ENCODE results near the gene HVCN1. TPM values are rescaled to one million over a fixed set of nuclear protein-coding genes. Genes with fewer than 3 reads are reported as not detected.
A peak's percentile ranks its signal among the peaks of the same experiment; 100 is the strongest.

The HVCN1 gene
- total and polyA plus RNA-seq, 2 donors from 2014 or later = 4.7 to 7.1 TPM

DNA sequence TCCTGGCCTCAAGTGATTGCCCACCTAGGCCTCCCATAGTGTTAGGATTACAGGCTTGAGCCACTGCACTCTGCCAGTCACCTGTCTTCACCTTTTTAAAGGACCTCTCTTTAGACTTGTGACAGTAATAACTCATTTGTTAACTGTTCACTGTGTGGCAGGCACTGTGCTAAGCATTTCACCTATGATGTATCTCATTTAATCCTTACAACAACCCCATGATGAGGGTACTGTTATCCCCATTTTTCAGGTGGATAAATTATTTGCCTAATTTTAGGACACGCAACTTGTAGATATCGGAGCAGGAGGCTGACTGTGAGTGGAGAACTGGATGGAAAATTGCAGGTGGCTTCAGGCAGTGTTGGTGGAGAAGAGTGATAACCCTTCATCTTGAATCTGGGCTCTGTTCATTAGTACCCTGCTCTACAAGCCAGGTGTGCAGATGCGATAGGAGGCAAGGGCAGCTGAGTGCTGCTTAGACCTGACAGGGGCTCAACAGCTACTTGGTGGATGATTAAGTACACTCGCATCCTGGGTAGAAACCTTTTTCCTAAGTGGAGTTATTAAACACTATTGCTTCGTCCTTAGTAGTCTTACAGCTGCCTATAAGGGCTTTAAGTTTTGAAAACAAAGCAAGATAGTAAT is 72.3 kb downstream of the HVCN1 start:
- intact Hi-C loops (cut with DNase I) = no loop called here
- H3K27me3 ChIP-seq (ENCODE audit: control insufficient read depth, insufficient read depth, low read length) = no peaks in the 10 kb centered on the region
- TF ChIP-seq, protein P1, sequence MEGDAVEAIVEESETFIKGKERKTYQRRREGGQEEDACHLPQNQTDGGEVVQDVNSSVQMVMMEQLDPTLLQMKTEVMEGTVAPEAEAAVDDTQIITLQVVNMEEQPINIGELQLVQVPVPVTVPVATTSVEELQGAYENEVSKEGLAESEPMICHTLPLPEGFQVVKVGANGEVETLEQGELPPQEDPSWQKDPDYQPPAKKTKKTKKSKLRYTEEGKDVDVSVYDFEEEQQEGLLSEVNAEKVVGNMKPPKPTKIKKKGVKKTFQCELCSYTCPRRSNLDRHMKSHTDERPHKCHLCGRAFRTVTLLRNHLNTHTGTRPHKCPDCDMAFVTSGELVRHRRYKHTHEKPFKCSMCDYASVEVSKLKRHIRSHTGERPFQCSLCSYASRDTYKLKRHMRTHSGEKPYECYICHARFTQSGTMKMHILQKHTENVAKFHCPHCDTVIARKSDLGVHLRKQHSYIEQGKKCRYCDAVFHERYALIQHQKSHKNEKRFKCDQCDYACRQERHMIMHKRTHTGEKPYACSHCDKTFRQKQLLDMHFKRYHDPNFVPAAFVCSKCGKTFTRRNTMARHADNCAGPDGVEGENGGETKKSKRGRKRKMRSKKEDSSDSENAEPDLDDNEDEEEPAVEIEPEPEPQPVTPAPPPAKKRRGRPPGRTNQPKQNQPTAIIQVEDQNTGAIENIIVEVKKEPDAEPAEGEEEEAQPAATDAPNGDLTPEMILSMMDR (IDR thresholded peaks at IDR 0.05; ENCODE audit: borderline replicate concordance, extremely low read depth, insufficient read depth) = no peak
- no peak for FAIRE-seq
- H3K9me3 ChIP-seq (ENCODE audit: control insufficient read depth in 2 of 3, insufficient read depth in 1 of 3, low read length in 3 of 3) = no peaks in the 10 kb centered on the region
- H3K4me1 ChIP-seq (ENCODE audit: control insufficient read depth in 2 of 3, insufficient read depth in 2 of 3, low read depth in 1 of 3, low read length in 3 of 3) = peaks cover 0 to 4% (median 0%) of the 10 kb centered on the region in 3 donors
- no peak overlapping the region for H3K4me3 ChIP-seq (ENCODE audit: low read length in 3 of 3)
- H3K36me3 ChIP-seq (ENCODE audit: control insufficient read depth in 2 of 3, insufficient read depth in 3 of 3, low read length in 3 of 3) = peaks cover 0 to 4% (median 0%) of the 10 kb centered on the region in 3 donors
- no peak for DNase-seq
- no peak overlapping the region for H3K27ac ChIP-seq (ENCODE audit: low read depth in 2 of 2, low read length in 2 of 2)
- H3K9ac ChIP-seq (ENCODE audit: low read length in 3 of 3) = no peak overlapping the region

DNA sequence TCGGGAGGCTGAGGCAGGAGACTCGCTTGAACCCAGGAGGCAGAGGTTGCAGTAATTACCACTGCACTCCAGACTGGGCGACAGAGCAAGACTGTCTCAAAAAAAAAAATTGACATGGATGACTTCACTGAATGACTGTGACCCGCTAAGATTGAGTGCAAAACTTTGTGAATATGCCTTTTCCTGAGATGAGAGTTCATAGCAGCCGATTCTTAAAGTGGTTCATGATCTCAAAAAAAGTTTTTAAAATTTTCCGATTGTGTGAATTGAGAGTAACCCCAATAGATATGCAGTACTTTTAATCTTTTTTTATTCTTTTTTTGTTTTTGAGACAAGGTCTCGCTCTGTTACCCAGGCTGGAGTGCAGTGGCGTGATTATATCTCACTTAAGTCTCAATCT is 73.7 kb downstream of the HVCN1 start:
- DNase-seq (no peak), FAIRE-seq (no peak)
- intact Hi-C loops (cut with DNase I) = no loop called here
- Histone ChIP-seq H3K27ac (ENCODE audit: low read depth in 2 of 2, low read length in 2 of 2) (no peak overlapping the region), H3K27me3 (ENCODE audit: control insufficient read depth, insufficient read depth, low read length) (no peaks in the 10 kb centered on the region), H3K9me3 (ENCODE audit: control insufficient read depth in 2 of 3, insufficient read depth in 1 of 3, low read length in 3 of 3) (no peaks in the 10 kb centered on the region), H3K4me1 (ENCODE audit: control insufficient read depth in 2 of 3, insufficient read depth in 2 of 3, low read depth in 1 of 3, low read length in 3 of 3) (peaks cover 0 to 4% (median 0%) of the 10 kb centered on the region in 3 donors), H3K36me3 (ENCODE audit: control insufficient read depth in 2 of 3, insufficient read depth in 3 of 3, low read length in 3 of 3) (peaks cover 0 to 4% (median 0%) of the 10 kb centered on the region in 3 donors), H3K9ac (ENCODE audit: low read length in 3 of 3) (no peak overlapping the region), H3K4me3 (ENCODE audit: low read length in 3 of 3) (no peak overlapping the region)
- TF ChIP-seq, protein P1 (IDR thresholded peaks at IDR 0.05; ENCODE audit: borderline replicate concordance, extremely low read depth, insufficient read depth) = no peak

DNA sequence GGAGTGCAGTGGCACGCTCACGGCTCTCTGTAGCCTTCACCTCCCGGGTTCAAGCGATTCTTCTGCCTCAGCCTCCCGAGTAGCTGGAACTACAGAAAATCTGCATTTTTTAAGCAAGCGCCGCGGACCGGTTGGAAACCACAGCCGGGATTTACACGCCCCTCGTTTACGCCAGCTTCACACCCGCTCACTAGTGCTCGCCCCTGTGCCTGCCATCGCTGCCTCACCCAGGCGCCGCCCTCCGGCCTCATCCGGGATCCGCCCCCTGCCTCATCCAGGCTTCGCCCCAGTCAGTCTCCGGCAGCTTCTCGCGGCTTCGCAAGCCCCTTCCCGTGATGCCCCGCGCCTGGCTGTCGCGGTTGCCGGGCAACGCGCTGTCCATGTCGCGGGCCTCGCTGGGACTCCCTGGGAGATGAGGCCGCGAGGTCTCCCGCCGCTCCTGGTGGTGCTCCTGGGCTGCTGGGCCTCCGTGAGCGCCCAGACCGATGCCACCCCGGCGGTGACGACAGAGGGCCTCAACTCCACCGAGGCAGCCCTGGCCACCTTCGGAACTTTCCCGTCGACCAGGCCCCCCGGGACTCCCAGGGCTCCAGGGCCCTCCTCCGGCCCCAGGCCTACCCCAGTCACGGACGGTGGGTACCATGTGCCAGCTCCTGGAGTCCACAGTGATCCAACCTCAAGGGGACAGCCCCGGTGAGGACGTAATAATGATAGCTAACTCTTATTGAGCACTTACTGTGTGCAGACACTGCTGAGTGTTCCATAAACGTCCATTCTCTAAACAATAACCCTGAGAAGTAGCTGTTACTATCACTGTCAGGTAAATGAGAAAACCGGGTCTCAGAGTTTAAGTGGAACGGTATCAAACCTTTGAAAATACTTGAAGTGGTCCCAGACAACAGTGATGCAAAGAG is 74.9 kb downstream of the HVCN1 start, which contains the start of gene TCTN1:
TCTN1 (plus strand) TSS at position 359 of the 914 bp plus-strand sequence; CDS start at position 413, 54 bp downstream.
- Histone ChIP-seq H3K9ac (ENCODE audit: low read length in 3 of 3) (peak within 1 kb of the TSS; percentile 78 to 89 (median 85)), H3K27me3 (ENCODE audit: control insufficient read depth, insufficient read depth, low read length) (no peaks in the 10 kb centered on the region), H3K27ac (ENCODE audit: low read depth in 2 of 2, low read length in 2 of 2) (peak within 1 kb of the TSS; percentile 38 to 67), H3K36me3 (ENCODE audit: control insufficient read depth in 2 of 3, insufficient read depth in 3 of 3, low read length in 3 of 3) (peaks cover 0 to 4% (median 0%) of the 10 kb centered on the region in 3 donors), H3K4me1 (ENCODE audit: control insufficient read depth in 2 of 3, insufficient read depth in 2 of 3, low read depth in 1 of 3, low read length in 3 of 3) (peaks cover 0 to 4% (median 0%) of the 10 kb centered on the region in 3 donors), H3K9me3 (ENCODE audit: control insufficient read depth in 2 of 3, insufficient read depth in 1 of 3, low read length in 3 of 3) (no peaks in the 10 kb centered on the region), H3K4me3 (ENCODE audit: low read length in 3 of 3) (peak within 1 kb of the TSS; percentile 87 to 90 (median 88))
- FAIRE-seq = no peak
- peak; percentile 97 to 98 (median 98) for DNase-seq
- TF ChIP-seq, protein P1 (IDR thresholded peaks at IDR 0.05; ENCODE audit: borderline replicate concordance, extremely low read depth, insufficient read depth) = no peak
- intact Hi-C loops (cut with DNase I) = no loop called here

Measured in kidney (tissue), 14 donors.